Endothelial cell of umbilical vein (primary cell): ENCODE data around the gene PODNL1.

Source experiments
- CTCF ChIP-seq, 2 donors: IDR thresholded peaks; 1 replicate in 1 of 2; 2 replicates in 1 of 2; pipeline ENCODE4 v1.5.1; 2011; ENCODE audit warnings: low read length in 2 of 2, mild to moderate bottlenecking in 2 of 2, moderate library complexity in 2 of 2, control low read depth in 1 of 2, inconsistent platforms in 1 of 2, low read depth in 1 of 2; ENCODE audit not compliant: insufficient read depth in 1 of 2; ENCODE audit errors: extremely low read depth in 1 of 2
- EZH2 ChIP-seq: IDR thresholded peaks from 2 replicates; pipeline ENCODE4 v1.6.1; 2012; ENCODE audit warnings: borderline replicate concordance, low read depth, mild to moderate bottlenecking, moderate library complexity, low read length, inconsistent platforms; ENCODE audit not compliant: severe bottlenecking
- MYC ChIP-seq: IDR thresholded peaks from one replicate; pipeline ENCODE4 v1.6.1; 2011; ENCODE audit warnings: mild to moderate bottlenecking, low read depth, low read length
- POLR2A ChIP-seq: IDR thresholded peaks from 2 replicates; pipeline ENCODE4 v1.6.1; 2012; ENCODE audit warnings: low read depth, mild to moderate bottlenecking, control low read depth, low read length

- no peak for TF ChIP-seq CTCF (IDR thresholded peaks at IDR 0.05; ENCODE audit: extremely low read depth in 1 of 2, insufficient read depth in 1 of 2, low read depth in 1 of 2, low read length in 2 of 2)
- no peak for TF ChIP-seq EZH2
- no peak for TF ChIP-seq POLR2A
- TF ChIP-seq MYC, result no peak
These were observed 55.8 kb downstream of the PODNL1 start for GRCh38 chr19:13882419-13882795.
